Measurements from ENCODE around the gene TIMM13. TPM values are rescaled to one million over a fixed set of nuclear protein-coding genes. Genes with fewer than 3 reads are reported as not detected.

Gene TIMM13
- 44.7 and 46.2 TPM in 2 replicates for total RNA-seq

GRCh38 chr19:2427429-2428320, at the start of gene TIMM13:
TSS of gene TIMM13 (minus strand) at chr19:2427586. CDS start at chr19:2427533, 53 bp downstream.

DNA sequence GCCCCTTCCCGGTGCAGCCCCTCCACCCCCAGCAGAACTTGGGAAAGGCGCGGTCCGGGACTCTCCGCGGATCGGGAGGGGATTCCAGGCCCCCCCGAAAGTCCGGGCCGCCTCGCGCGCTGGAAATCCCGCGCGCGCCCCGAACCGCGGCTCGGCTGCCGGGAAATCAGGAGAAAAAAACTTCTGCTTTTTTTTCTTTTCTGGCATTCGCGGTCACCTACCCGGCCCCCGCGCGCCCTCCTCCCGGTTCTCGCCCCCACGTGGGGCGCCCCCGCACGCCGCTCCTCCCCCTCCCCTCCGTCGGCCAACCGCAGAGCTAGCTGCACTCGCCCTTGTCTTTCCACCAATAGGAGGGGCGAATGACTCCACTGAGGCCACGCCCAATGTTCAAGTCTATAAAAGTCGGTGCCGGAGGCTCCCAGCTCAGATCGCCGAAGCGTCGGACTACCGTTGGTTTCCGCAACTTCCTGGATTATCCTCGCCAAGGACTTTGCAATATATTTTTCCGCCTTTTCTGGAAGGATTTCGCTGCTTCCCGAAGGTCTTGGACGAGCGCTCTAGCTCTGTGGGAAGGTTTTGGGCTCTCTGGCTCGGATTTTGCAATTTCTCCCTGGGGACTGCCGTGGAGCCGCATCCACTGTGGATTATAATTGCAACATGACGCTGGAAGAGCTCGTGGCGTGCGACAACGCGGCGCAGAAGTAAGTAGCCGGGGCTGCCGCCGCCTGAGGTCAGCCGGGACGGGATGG, 48.5 kb upstream of the TIMM13 start, which contains the start of gene GADD45B:
GADD45B (plus strand) TSS at position 426 of the 749 bp plus-strand sequence; CDS start at position 658, 232 bp downstream.

Other genes starting within 250 kb of the TIMM13 start
- 40.9 and 50.4 TPM in 2 replicates for gene PLEKHJ1, start 191.3 kb downstream of the TIMM13 start, total RNA-seq
- gene SF3A2, start 190.8 kb downstream of the TIMM13 start, total RNA-seq = 29.9 and 41.4 TPM in 2 replicates
- gene AMH, start 178.3 kb downstream of the TIMM13 start, total RNA-seq = 0.29 and 1.1 TPM in 2 replicates
- 0.44 TPM in 1 of 2 replicates, not detected in the other for gene JSRP1, start 171.2 kb downstream of the TIMM13 start, total RNA-seq
- not detected in 2 replicates for gene PEAK3, start 145.4 kb downstream of the TIMM13 start, total RNA-seq
- gene LINGO3, start 119.4 kb downstream of the TIMM13 start, total RNA-seq = under 0.01 TPM in 1 of 2 replicates, not detected in the other
- 70.0 and 79.5 TPM in 2 replicates for gene LSM7, start 99.0 kb downstream of the TIMM13 start, total RNA-seq
- gene SPPL2B, start 98.9 kb downstream of the TIMM13 start, total RNA-seq = 39.9 and 40.9 TPM in 2 replicates
- not detected in 2 replicates for gene TMPRSS9, start 67.3 kb downstream of the TIMM13 start, total RNA-seq
- gene LMNB2, start 29.4 kb upstream of the TIMM13 start, total RNA-seq = 30.2 and 160 TPM in 2 replicates
- gene GADD45B, start 48.5 kb upstream of the TIMM13 start, total RNA-seq = 18.8 and 24.3 TPM in 2 replicates

All from placental pericyte (primary cell).